Measurements from ENCODE around the gene DIP2A.

DNA sequence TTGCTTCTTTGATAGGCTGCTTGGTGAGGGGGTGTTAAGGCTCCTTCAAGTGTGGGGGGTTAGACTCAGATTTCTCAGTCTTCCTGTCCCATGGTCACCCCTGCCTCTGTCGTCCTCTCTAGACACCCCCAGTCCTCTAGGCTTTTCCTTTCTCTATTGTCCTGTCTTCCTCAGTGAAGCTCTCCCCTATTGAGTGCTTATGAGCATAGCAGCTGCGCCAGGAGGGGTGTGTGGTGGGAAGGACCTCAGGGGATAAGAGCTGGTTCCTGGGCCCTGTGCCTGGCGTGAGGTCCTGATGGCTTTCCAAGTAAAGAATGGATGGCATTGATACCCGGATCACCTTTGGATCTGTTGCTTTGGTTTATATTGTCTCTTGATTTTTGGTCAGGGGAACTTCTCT is 69.1 kb downstream of the DIP2A start:
- no peak for TF ChIP-seq CTCF (IDR thresholded peaks at IDR 0.05)
- TF ChIP-seq EP300 (IDR thresholded peaks at IDR 0.05): no peak
- no peak for TF ChIP-seq POLR2A (IDR thresholded peaks at IDR 0.05)
- TF ChIP-seq POLR2AphosphoS5 (IDR thresholded peaks at IDR 0.05): no peak
